H1 (cell line): ENCODE data around the gene PIGH. TPM values are rescaled to one million over a fixed set of nuclear protein-coding genes. Genes with fewer than 3 reads are reported as not detected.

ENCODE experiments used
- SIN3A ChIP-seq, 2 experiments: IDR thresholded peaks in 1 of 2; conservative IDR thresholded peaks in 1 of 2; 2 replicates each; pipeline ENCODE4 v1.6.1; 2011 to 2012; ENCODE audit warnings: low read length in 2 of 2, improper control_type of control experiment in 1 of 2, low read depth in 1 of 2, mild to moderate bottlenecking in 1 of 2
- ZNF274 ChIP-seq: IDR thresholded peaks from 2 replicates; pipeline ENCODE4 v1.7.0; 2012; ENCODE audit warnings: low read length, borderline replicate concordance; ENCODE audit errors: extremely low read depth
- polyA plus RNA-seq, 7 experiments: library from polyadenylated mRNA; depleted of rRNA in 3 of 7; stranded (reverse) in 5 of 7; unstranded in 2 of 7; fragments of >200 nt in 5 of 7; fragments of 200-250 nt in 2 of 7; gene quantifications; 1 replicate in 5 of 7; 2 replicates in 1 of 7; 4 replicates in 1 of 7; pipeline versions ENCODE4 v1.2.1 to v1.2.3, GENCODE V29; 2011 to 2013; ENCODE audit warnings: missing spikeins in 2 of 7, mixed read lengths in 2 of 7
- total RNA-seq: library from RNA; stranded (reverse); fragmentation: NEBNext Ultra II Directional; extraction: Animal tissue kit (Norgen Biotek cat#: 25700); gene quantifications from 2 replicates; pipeline ENCODE4 v1.2.1, GENCODE V29; 2021
- TF ChIP-seq, protein P1 (sequence below), 3 experiments: IDR thresholded peaks; 1 replicate in 2 of 3; 2 replicates in 1 of 3; pipeline versions ENCODE4 v1.5.1 to v1.6.1; 2011; ENCODE audit warnings: low read length in 3 of 3, mild to moderate bottlenecking in 3 of 3, inconsistent platforms in 2 of 3, low read depth in 1 of 3, moderate library complexity in 1 of 3; ENCODE audit not compliant: insufficient read depth in 1 of 3; ENCODE audit errors: control extremely low read depth in 1 of 3

Gene PIGH
- total and polyA plus RNA-seq, 2 of the 8 experiments (the other 6 are each of a cell fraction or from before 2014, with no cell fraction given): 7.2 to 8.6 TPM

DNA sequence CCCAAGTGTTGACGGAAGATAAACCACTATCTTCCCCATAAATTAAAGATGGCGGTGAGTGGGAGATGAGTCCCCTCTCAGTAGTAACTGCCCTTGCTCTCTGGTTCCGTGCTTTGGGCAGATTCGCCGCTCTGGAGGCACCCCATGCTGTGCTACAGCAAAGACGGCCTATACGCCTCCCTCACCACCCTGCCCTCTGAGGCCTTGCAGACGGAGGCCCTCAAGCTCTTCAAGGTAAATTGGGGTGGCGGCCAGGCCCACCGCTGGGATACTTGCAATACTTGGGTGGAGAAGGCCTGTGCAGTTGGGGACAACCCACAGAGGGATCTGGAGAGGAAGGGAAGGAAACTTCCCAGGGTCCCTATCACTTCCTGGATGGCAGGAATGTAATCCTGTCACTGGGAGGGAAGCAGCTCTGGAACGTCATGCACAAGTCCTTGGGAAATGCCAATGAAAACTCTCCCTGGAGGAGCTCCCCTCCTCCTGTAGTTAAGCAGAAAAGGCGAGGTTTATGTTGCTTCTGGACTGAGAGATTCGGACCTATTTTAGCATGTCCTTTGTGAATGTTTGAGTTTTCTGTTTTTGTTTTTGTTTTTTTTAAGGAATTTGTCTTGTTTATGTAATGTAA, 22.8 kb downstream of the PIGH start (continued):
- TF ChIP-seq, protein P1, sequence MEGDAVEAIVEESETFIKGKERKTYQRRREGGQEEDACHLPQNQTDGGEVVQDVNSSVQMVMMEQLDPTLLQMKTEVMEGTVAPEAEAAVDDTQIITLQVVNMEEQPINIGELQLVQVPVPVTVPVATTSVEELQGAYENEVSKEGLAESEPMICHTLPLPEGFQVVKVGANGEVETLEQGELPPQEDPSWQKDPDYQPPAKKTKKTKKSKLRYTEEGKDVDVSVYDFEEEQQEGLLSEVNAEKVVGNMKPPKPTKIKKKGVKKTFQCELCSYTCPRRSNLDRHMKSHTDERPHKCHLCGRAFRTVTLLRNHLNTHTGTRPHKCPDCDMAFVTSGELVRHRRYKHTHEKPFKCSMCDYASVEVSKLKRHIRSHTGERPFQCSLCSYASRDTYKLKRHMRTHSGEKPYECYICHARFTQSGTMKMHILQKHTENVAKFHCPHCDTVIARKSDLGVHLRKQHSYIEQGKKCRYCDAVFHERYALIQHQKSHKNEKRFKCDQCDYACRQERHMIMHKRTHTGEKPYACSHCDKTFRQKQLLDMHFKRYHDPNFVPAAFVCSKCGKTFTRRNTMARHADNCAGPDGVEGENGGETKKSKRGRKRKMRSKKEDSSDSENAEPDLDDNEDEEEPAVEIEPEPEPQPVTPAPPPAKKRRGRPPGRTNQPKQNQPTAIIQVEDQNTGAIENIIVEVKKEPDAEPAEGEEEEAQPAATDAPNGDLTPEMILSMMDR (IDR thresholded peaks at IDR 0.05; ENCODE audit: control extremely low read depth in 1 of 3, insufficient read depth in 1 of 3, low read depth in 1 of 3, low read length in 3 of 3): no peak
- no peak for TF ChIP-seq ZNF274
- TF ChIP-seq SIN3A (conservative IDR thresholded peaks at IDR 0.05 in 1 of 2, IDR thresholded peaks at IDR 0.05 in 1 of 2; ENCODE audit: low read depth in 1 of 2, low read length in 2 of 2): no peak
- TF ChIP-seq, all 59 proteins: peak for 0
